Measurements from ENCODE around the gene OXSR1.
A peak's percentile ranks its signal among the peaks of the same experiment; 100 is the strongest.
"Not testable (repeated sequence)": the region's sequence is repeated elsewhere in the genome, so short reads cannot be mapped to it uniquely, and the experiment has no call there.

OXSR1 gene

DNA sequence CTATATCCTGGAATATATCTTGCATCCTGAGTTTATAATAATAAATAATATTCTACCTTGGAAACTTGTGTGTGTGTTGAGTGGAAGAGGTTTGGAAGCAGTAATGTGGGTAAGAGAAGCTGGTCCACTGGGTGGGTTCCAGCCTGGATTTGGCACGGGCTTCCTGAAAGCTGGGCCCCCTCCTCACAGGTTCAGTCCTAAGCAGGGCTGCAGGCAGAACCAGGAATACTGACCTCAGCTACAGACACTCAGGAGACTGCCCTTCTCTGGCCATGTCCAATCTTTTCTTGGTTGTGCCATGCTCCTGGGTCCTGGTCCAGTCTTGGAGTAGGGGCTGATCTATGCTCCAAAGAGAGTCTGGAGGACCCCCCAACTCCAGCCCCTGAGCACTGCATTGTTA is 22.4 kb upstream of the OXSR1 start:
- DNase-seq (ENCODE audit: low read depth) = no peak

DNA sequence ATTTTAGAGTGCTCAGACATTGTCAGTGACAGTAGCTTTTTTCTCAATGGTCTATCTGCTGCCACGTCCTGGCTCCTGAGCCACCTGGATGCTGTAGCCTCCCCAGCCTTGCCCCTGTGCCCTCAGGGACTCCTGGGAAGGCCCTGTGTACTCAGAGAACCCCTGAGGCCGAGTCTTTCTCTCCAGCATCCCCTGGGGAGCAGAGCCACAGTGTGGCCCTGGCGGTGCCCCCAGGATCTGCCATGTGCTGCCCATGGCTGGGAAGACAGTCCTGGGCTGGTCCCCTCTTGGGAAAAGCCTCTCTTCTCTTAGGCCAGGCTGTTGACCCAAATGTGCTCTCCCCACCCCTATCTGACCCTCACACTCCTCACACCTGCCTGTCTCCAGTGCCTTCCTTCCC is 21.8 kb upstream of the OXSR1 start:
- DNase-seq (ENCODE audit: low read depth) = no peak

DNA sequence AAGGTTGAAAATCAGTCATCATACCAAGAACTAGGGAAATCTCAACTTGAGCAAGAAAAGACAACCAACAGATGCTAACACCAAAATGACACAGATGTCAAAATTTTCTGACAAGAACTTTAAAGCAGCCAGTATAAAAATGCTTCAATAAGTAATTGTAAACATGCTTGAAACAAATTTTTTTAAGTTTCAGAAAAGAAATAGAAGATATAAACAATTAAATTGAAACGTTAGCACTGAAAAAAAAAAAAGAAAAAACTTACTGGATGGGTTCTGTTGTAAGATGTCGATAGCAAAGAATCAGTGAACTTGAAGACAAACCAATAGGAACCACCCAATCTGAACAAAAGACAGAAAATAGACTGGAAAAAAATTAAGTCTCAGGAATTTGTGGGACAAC is 18.8 kb upstream of the OXSR1 start:
- DNase-seq (ENCODE audit: low read depth) = no peak

DNA sequence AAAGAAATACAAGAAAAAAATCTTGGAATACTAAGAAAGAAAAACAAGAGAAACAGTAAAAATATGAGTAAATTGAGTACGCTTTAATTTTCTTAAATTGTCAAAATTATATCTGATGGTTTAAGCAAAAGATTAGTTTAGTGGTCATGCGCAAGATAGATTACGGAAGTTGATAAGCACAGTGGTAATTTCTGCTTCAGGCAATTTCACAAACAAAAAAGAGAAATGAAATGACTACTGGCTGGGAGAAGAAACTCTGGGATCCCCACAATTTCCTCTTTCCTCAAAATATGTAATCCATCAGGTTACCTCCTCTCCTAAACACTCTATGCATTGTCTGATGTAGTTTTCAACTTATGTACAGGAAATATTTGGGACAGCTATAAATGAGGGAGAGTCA is 17.9 kb upstream of the OXSR1 start:
- no peak for DNase-seq (ENCODE audit: low read depth)

DNA sequence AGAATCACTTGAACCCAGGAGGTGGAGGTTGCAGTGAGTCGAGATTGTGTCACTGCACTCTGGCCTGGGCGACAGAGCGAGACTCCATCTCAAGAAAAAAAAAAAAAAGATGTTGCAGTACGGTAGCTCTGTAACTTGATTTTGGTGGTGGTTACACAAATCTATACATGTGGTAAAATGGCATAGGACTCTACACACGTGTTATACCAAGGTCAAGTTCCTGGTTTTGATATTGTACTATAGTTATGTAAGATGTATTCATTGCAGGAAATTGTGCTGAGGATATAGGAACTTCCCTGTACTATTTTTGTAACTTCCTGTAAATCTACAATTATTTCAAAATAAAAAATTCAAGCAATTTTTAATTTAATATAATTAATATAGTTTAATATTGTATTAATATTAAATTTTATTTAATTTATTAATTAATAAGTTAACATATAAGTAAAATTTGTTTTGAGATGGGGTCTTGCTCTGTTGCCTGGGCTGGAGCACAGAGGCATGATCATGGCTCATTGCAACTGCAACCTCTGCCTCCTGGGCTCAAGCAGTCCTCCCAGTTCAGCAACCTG is 16.9 kb upstream of the OXSR1 start:
- DNase-seq (ENCODE audit: low read depth) = no peak

DNA sequence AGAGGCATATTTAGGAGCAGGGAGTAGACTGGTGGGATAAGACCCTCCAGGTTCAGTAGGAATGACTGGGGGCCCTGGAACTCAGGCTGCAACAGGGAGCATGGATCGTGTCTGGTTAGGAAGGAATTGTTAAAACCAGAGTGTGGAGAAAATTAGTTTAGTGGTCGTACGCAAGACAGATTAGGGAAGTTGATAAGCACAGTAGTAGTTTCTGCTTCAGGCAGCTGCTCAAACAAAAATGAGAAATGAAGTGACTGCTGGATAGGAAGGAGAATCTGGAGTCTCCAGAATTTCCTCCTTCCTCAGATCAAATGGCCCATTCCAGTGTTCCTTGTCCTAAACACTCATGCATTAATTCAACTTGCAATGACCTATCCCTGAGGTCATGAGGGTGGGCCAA is 15.6 kb upstream of the OXSR1 start:
- DNase-seq (ENCODE audit: low read depth) = no peak

DNA sequence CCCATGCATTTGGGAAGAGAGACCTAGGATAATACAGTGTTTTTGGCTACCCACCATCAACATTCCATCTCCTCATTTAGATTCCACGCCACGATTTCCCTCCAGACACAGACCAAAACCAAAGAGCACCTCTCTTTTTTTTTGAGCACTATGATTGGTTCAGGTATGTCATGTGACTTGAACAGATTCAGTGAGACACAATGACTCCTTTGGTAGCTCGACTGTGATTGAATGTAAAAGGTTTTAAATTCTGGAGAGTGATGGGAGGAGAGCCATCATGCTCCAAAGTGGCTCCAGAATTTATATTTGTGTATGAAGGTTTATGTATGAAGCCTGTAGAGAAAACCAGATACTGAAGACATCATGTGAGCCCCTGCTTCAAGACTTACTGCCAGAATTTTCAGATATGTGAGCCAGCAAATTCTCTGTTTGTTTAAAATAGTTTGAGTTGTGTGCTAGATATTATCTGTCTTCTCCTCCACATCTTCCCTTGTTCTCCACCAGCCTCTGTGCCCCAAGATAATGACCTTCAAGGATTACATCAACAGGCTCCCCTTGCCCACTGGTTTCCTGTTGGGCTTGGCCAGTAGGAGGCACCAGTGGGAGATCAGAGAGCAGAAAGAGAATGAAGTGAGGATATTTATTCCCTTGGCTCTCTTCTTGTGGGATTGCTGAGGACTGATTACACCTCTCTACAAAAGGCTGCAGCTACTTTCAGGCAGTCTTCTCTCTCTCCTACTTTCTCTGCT is 14.4 kb upstream of the OXSR1 start:
- no peak for DNase-seq (ENCODE audit: low read depth)

DNA sequence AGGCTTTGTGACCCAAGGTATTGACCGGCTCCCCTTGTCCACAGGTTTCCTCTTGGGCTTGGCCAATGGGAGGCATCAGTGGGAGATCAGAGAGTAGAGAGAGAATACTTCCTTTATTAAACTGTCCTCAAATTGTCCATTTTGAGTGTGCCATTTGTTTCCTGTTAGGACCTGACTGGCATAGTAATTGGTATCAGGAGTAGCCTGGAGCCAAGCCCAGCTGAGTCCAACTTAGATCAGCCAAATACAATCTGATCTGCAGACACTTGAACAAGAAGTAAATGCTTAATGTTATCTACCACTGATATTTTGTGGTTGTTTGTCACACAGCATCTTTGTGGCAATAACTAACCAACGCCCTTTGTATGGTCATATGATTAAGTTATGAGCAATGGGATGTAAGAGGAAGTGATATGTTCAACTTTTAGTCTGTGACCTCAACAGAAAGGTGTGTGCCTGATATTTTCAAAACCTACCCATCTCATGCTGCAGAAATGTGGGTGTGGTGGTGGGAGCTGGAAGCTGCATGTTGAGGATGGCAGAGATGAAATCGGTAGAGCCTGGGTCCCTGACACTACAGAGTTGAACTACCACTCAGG is 13.6 kb upstream of the OXSR1 start:
- no peak for DNase-seq (ENCODE audit: low read depth)

DNA sequence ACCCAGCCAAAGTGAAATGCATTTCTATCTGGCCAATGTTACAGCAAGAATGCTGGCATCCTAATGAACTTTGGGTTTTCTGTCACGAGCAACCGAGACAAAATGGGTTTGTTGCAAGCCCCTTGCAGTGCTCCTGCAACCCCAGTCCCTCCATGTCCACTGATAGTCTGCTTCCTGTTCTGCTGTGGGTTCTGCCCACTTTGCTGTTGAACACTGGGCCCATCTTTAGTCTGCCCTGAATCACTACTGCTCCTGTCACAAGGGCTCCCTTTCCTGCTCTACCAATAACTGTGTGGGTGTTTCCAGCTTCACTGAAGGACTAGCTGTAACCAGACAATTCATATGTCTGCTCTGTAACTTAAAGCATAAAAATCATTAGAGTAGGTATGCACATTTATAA is 12.7 kb upstream of the OXSR1 start:
- no peak for DNase-seq (ENCODE audit: low read depth)

DNA sequence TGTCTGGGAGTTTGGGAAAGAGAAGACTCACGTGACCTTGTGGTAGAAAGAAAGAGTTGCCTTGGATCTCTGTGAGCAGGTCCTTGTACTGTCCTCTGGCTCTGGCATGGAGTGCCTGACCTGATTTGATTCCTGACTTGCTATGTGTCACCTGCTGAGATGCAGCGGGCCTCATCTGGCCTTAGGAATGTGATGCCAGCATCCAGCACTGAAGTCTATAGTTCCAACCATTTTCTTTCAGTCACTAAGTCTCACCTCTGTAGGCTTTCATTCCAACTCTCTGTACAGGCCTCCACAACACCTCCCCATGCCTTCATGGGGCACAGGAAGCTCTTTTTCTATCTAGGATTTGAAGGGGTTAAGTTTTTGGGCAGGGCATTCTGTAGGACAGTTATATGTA is 12.1 kb upstream of the OXSR1 start:
- DNase-seq (ENCODE audit: low read depth) = no peak

DNA sequence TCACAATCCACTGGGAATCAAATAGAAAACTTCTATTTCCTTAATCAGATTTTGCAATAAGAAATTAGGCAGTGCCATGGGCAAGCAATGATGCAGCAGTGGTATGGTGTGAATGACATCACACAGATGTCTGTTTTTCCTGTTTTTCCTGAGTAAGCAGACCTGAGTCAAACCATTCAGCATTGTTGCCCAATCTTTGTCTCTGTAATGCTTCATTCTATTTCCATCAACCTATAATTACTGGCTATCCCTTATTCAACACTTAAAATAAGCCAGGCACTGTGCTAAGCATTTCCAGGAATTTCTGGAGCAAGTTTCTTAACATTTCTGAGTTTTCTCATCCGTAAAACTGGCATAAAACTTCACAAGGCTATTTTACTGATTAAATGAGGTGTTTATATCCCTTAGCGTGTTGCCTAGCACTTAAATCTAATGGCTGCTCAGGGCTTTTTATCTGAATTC is 11.3 kb upstream of the OXSR1 start:
- peak; percentile 86 for DNase-seq (ENCODE audit: low read depth)

DNA sequence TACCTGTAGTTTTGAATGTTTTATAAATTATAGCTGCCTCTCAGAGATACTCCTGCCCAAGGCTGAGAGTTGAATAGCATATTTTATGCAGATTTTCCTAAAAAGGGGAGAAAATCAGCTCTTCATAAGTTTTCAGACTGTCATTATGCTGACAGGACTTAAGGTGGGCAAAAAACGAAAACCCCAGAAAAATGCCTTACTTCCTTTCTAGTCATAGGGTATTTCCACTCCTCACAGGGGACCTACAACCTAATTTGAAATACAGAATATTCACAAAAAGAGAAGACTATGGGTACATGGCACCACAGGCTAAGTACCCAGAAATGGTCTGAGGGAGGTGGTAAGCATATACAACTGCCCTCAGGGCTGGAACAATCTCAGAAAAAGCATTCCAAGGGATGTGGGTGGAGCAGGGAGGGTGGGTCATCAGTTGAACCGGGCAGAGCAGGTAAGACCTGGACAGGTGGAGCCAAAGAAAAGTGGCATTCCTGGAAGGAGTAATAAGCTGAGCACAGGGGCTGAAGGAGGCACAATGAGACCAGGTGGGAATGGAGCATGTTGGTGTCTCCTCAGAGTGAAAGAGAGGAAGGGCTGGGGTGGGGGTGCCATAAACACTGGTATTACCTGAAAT is 10.6 kb upstream of the OXSR1 start:
- DNase-seq (ENCODE audit: low read depth) = no peak

DNA sequence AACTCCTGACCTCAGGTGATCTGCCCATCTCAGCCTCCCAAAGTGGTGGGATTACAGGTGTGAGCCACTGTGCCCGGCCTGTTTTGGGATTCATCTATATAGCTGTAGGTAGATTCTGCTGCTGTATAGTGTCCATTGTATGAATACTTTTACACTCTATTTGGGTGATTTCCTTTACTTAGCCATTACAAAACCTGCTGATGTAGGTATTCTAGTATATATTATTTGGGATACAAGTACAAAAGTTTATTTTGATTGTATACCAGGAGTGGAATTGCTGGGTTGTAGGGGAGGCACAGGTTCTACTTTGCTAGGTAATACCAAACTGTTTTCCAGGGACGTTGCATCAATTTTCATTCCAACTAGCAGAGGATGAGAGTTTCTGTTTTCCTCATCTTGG is 9.5 kb upstream of the OXSR1 start:
- no peak for DNase-seq (ENCODE audit: low read depth)

DNA sequence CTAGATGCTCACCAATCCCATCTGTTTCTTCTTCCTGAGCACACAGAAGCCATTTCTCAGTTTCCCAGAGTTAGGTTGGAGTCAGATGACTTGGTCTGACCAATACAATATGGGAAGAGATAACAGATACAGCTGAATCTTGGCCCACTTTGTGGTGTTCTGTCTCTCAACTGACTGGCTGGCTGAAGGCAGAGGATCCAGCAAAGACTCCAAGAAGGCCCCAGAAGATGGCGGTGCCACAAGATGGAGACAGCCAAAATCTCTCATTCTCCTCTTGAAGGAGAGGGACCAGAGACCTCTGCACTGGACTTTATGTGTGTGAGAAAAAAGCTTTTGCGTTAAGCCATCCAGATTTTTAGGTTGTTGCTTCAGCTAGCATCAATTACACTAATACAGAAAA is 8.2 kb upstream of the OXSR1 start:
- no peak for DNase-seq (ENCODE audit: low read depth)

DNA sequence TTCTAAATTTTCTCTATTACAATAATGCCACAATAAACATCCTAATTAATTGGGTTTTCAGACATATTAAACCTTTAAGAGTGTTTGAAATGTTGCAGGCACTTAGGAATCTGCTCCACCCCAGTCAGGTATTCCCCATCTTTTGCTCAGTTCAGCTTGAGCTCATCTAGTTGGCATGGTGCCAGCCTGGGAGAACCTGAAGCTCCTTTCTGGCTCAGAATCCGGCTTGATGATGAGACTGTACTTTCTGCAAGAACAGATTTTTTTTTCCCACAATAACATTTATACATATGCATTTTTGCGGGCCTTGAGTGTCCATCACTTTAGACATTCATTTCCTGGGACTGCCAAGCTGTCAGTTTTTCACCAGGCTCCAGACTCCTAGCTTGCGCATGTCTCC is 7.7 kb upstream of the OXSR1 start:
- DNase-seq (ENCODE audit: low read depth) = no peak

DNA sequence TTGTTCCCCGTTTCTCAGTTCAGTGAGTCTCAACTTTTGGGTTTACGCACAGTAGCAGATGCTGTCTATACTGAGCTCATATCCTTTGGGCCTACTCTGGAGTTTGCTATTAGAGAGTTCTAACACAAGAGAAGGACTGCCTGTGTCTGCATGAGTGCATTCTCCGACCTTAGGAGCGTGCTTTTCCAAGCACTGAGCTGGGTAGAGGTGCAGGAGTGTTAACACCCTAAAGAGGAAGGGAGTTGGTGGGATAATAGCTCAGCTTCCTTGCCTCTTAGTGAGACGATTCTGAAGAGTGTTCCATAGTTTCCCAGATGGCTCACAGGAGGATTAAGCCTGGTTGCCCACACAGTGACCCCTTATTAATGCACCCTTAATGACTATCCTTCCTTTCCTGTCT is 6.9 kb upstream of the OXSR1 start:
- no peak for DNase-seq (ENCODE audit: low read depth)

DNA sequence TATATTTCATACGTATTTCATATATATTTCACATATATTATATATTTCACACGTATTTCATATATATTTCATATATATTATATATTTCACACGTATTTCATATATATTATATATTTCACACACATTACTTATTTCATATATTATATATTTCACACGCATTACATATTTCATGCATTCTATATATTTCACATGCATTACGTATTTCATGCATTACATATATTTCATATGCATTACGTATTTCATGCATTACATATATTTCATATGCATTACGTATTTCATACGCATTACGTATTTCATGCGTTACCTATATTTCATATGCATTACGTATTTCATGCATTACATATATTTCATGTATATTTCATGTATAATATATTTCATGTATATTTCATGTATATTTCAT is 4.6 kb upstream of the OXSR1 start:
- not testable (repeated sequence) for DNase-seq (ENCODE audit: low read depth)

DNA sequence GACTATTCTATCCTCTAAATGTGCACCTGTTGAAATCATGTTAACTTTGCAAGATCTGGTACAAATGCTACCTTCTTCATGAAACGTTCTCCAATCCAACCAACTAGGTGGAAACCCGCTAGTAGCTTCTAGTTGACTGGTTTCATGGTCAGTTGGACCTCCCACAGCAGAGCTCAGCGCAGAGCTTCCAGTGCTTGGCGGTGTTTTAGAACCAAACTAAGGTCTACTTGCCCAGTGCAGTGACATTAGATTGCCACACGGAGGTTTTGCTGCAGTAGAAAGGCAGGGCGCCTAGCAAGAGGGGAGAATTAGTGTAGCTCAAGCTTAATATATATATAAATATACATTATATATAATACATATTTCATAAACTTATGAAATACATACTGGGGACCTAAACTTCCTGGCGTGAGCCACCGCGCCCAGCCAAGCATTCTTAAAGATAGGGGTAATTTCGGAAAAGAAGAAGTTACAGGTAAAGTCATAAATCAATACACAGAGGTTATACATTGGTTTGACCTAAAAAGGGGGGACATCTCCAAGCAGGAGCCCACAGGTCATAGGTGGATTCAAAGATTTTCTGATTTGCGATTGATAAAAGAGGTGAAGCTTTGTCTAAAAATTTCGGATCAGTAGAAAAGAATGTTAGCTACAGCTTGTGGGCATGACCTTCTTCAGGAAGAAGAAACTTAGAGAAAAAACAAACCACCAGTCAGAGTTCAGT is 2.1 kb upstream of the OXSR1 start:
- no peak for DNase-seq (ENCODE audit: low read depth)

DNA sequence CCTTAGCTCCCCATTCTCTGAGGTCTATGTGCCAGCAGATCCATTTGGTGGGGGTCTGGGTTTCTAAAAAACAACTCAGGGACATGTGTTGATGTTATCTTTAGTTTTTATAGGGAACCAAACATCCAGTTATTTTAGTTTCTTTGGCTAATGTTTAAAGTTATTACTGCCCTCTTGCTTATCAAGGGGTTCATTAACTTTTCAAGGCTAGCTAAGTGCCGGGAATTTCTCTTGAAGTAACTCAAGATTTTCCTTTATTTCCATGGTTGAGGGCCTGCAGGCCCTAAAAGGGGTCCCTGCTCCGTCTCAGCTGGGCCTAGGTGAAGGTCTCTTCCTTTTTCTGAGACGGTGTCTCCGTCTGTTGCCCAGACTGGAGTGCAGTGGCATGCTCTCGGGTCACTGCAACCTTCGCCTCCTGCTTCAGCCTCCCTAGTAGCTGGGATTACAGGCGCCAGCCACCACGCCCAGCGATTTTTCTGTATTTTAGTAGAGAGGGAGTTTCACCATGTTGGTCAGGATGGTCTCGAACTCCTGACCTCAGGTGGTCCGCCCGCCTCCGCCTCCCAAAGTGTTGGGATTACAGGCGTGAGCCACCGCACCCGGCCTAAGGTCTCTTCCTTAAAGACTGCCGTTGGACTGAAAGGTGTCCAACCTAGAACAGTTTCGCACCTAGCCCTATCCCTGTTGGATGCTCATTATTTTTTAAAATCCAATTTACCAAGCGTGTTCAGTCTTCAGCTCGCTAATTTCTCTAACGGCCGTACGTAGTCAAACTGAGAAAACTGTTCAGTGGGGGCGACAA is 1.3 kb upstream of the OXSR1 start:
- no peak for DNase-seq (ENCODE audit: low read depth)

DNA sequence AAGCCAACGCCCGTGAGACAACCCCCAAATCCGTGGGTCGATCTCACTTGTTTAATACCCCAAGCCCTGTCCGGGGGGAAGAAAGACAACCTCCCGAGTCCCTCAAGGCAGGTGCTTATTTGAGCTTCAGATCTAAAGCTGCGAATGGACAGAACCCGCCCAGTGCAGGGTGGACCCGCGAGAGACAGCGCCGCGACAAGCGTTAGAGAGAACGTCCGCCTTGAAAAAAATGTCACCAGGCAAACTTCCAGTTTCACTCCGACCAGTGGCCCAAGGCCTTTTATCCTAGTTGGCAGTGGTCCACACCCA is 740 bp upstream of the OXSR1 start:
- DNase-seq (ENCODE audit: low read depth) = no peak

DNA sequence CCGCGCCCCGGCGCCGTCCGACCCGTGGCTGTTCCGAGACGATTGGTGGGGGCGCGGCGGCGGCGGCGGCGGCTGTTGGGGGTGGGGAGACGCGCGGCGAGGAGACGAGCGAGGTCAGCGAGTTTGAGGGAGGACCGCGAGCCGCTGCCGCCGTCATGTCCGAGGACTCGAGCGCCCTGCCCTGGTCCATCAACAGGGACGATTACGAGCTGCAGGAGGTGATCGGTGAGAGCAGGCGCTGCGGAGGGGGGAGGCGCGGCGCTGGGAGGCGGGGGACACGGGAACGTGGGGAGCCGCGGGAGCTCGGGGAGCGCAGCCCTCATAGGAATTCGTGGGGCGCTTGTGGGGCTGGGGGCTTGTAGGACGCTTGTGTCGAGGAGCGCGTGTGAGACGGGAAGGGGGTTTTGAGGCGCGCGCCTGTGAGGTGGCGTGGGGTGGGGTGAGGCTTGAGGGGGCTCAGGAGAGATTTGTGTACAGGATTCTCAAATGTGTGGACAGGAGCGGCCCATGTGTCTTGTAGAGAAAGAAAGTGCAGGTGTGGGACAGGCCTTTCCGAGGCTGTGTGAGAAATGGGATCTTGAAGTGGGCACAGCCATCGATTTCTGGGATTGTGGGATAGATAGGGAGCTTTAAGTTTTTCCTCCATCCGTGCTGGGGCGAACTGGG is 518 bp downstream of the OXSR1 start:
- DNase-seq (ENCODE audit: low read depth) = no peak
